Measurements from ENCODE around the gene ASTN1. TPM values are rescaled to one million over a fixed set of nuclear protein-coding genes. Genes with fewer than 3 reads are reported as not detected.

Gene ASTN1
- total and polyA plus RNA-seq, 9 of the 15 experiments (the other 6 are each of a cell fraction or from before 2014, with no cell fraction given): 0.05 to 0.22 (median 0.18) TPM

DNA sequence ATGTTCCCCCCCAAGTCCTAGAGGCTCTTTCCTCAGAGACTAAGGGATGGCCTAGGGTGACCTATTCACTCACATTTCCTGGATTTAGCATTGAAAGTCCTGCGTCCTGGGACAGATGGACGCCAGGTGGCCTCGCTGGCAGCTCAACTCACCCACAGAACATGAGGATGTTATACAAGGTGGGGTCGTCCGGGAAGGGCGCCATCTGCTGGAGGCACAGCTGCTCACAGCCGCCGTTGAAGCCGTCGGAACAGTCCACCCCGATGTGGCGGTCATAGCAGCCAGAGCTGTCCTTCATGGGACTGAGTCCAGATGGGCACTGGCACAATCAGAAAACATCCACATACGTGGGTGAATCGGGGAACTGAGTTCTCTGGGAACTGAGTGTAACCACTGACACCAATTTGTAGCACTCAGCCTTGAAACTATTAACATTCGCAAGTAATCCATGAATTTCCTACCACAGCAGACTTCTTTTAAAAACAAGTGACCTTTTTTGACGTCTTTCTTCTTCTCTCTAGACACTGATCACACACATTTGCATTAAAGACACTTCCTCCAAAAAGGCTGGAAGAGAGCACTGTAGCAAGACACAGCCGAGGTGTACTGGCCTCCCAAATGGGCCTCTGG lies 215.4 kb downstream of the ASTN1 start (continued):
- TF ChIP-seq DNMT1 (IDR thresholded peaks at IDR 0.05) (no peak), FOXJ2 (tag; IDR thresholded peaks at IDR 0.05) (no peak), RBM25 (IDR thresholded peaks at IDR 0.05; ENCODE audit: low read depth, low read length, severe bottlenecking) (no peak), MEIS2 (IDR thresholded peaks at IDR 0.05; ENCODE audit: partially characterized antibody) (no peak), CBX3 (IDR thresholded peaks at IDR 0.05; ENCODE audit: borderline replicate concordance in 1 of 2, low read length in 2 of 2) (0 out of 3 replicates have a peak, but pooled peaks of 1 of the 2 experiments have one; percentile 16), ZNF41 (CRISPR knock-in tag; conservative IDR thresholded peaks at IDR 0.05) (no peak), ZNF785 (CRISPR knock-in tag; IDR thresholded peaks at IDR 0.05) (no peak), TCF7L2 (IDR thresholded peaks at IDR 0.05; ENCODE audit: low read depth, low read length) (no peak), STAT5A (IDR thresholded peaks at IDR 0.05; ENCODE audit: borderline replicate concordance, low read length) (0 out of 2 replicates have a peak, but pooled peaks have one; percentile 4), SNRNP70 (optimal IDR thresholded peaks at IDR 0.05; ENCODE audit: low read depth, low read length) (no peak), SMAD2 (IDR thresholded peaks at IDR 0.05; ENCODE audit: low read depth, low read length) (no peak), ARID3B (CRISPR knock-in tag; IDR thresholded peaks at IDR 0.05; ENCODE audit: borderline replicate concordance) (no peak), NR3C1 (CRISPR knock-in tag; IDR thresholded peaks at IDR 0.05) (no peak), ZSCAN29 (IDR thresholded peaks at IDR 0.05) (no peak), PYGO2 (tag; IDR thresholded peaks at IDR 0.05) (no peak), SLC30A9 (CRISPR knock-in tag; IDR thresholded peaks at IDR 0.05) (no peak), USF1 (CRISPR knock-in tag; IDR thresholded peaks at IDR 0.05) (no peak), RFX1 (IDR thresholded peaks at IDR 0.05) (no peak), EZH2 (IDR thresholded peaks at IDR 0.05; ENCODE audit: borderline replicate concordance, low read depth, low read length) (no peak), ZC3H8 (IDR thresholded peaks at IDR 0.05) (no peak)
- TF ChIP-seq, protein P1, sequence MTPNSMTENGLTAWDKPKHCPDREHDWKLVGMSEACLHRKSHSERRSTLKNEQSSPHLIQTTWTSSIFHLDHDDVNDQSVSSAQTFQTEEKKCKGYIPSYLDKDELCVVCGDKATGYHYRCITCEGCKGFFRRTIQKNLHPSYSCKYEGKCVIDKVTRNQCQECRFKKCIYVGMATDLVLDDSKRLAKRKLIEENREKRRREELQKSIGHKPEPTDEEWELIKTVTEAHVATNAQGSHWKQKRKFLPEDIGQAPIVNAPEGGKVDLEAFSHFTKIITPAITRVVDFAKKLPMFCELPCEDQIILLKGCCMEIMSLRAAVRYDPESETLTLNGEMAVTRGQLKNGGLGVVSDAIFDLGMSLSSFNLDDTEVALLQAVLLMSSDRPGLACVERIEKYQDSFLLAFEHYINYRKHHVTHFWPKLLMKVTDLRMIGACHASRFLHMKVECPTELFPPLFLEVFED (CRISPR knock-in tag; conservative IDR thresholded peaks at IDR 0.05): no peak

Data from K562 (cell line).